HS-5 (cell line): ENCODE data around the gene ARMC9.

Experiments used
- DNase-seq: peaks from one replicate; pipeline ENCODE4 v3.0.0-alpha.2; 2012; ENCODE audit warnings: low read depth

The ARMC9 gene

DNA sequence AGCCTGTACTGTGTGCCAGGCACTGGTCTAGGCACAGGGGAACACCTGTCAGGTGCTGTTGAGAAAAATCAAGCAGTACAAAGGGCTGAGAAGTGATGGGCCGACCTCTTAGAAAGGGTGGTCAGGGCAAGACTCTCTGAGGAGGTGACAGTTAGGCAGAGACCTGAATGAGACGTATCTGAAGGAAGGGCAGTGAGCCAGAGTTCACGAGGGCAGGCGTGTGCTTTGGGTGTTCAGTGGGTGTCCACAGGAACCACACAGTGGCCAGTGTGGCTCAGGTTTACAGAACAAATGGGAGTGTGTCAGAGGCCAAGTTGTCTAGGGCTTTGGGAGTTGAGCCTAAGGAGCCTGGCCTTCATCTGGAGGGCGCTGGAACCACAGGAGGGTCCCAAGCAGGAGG, 6.2 kb downstream of the ARMC9 start:
- DNase-seq = no peak

DNA sequence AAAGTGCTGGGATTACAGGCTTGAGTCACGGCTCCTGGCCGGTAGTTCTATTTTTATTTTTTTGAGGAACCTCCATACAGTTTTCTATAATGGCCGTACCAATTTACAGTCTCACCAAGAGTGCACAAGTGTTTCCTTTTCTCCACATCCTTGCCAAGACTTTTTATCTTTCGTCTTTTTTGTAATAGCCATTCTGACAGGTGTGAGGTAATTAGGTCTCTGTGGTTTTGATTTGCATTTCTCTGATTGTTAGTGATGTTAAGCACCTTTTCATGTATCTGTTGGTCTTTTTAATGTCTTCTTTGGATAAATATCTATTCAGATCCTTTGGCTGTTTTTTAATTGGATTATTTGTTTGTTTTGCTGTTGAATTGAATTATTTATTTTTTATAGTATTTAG, 9.3 kb downstream of the ARMC9 start:
- no peak for DNase-seq

DNA sequence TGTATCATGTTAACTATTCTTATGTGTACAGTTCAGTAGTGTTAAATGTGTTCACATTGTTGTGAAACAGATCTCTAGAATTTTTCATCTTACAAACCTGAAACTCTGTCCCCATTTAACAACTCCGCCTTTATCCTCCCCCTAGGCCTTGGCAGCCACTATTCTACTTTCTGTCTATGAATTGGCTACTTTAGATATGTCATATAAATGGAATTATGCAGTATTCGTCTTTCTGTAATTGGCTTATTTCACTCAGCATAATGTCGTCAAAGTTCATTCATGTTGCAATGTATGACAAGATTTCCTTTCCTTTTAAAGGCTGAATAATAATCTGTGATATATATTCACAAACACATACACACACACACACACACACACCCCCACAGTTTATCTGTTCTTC, 12.4 kb downstream of the ARMC9 start:
- no peak for DNase-seq

DNA sequence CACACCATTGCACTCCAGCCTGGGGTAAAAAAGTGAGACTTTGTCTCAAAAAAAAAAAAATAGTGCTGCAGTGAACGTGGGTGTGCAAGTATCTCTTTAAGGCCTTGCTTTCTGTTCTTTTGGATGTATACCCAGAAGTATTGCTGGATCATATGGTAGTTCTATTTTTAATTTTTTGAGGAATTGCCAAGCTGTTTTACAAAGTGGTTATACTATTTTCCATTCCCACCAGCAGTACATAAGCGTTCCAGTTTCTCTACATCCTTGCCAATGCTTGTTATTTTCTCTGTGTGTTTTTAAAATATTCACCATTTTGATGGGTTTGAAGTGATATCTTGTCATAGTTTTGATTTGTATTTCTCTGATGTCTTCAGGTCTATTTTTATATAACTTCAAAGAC, 13.1 kb downstream of the ARMC9 start:
- DNase-seq = no peak

DNA sequence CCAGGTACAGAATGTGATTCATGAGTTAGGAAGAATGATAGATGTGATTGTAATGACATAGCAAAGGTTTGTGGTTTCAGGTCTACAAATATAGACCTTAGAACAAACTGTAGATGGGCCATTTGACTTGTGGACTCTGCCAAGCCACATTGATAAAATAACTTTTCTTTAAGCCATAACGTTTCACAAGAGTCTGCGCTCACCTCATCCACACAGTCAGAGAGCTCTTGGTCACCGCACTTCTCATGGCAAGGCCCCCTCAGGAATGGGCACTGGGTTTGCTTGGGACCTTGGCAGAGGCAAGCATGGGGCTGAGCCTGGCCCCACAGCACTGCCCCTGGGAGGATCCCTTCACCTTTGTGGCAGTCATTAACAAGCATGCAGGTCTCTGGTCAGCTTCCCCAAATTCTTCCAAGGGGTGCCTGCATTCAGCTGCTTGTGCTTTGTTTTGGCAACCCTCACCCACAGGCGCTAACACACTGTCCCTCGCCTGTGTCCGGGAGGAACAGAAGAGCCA, 14.0 kb downstream of the ARMC9 start:
- peak; percentile 22 for DNase-seq

DNA sequence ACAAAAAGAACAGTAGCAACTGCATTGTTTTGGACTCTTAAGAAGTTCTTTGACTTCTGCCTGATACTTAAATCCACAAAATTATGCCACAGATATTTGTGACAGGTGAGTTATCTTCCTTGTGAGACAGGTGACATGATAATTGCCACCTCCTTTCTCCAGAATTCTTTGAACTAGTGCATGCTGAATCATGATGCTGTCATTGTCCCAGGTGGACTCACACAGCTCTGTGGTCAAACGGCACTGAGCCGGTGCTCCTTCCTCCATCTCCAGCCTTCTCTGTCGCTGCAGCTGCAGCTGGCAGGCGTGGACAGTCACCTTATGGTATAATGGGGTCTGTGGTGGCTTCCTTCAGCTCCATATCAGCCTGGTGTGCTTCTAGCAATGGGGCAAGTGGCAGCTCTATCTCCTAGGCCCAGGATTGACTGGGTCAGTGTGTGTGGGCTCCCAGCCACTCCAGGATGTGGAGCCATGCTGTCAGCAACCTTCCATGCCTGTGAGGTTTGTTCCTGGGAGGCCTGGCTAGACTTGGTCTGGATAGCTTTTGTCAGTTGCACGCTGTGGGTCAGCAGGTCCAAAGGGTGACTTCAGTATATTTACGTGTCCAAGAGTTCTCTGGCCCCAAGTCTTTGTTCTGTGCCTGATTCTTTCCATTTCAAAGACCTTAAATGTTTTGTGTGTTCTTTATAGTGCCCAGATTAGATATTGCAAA, 15.7 kb downstream of the ARMC9 start:
- no peak for DNase-seq

DNA sequence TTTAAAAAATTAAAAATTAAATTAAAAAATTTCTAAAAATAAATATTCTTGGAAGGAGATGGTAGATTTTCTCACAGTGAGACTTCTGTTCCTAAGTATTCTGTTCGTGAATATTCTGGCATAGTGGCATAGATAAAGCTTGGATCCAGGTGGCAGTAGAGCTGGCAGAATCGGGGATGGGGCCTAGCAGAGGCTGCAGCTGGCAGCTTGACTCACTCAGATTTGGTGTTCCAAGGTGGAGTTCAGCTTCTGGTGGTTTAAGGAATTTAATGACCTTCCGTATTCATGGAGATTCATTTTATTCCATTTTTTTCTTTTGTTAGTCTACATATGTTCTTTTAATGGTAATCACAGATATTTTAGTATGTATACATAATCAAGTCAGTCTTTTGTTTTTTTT, 19.9 kb downstream of the ARMC9 start:
- DNase-seq = no peak

DNA sequence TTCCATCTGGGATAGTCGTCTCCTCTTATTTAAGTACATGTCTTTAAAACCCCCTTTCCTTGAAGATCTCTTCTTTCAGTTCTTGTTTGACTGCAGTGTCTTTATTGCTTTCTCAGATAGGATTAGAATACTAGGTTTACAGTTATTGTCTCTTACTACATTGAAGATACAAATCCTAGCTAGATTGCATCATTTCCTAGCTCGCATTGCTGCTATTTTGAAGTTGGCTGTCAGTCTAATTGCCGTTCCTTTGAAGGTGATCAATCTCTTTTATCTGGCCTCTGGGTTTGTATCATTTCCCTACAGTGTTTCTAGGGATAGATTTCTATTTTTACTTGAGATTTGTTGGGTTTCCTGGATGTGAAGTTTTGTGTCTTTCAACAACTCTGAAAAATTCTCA, 20.9 kb downstream of the ARMC9 start:
- DNase-seq = no peak

DNA sequence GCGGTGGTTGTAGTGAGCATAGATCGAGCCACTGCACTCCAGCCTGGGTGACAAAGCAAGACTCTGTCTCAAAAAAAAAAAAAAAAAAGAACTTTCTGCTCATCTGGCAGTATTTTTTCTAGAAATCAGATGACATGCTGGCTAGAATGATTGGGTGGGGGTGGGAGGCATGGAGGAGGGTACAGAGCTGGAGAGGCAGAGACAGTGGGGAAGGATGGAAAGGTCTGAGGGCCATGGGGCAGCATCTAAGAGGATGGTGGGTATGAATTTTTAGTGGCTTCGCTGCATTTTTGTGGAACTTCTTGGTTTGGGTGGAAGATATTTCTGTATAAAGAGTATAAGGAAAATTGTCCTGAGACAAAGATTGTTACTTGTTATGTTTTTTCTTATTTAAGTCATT, 23.3 kb downstream of the ARMC9 start:
- no peak for DNase-seq

DNA sequence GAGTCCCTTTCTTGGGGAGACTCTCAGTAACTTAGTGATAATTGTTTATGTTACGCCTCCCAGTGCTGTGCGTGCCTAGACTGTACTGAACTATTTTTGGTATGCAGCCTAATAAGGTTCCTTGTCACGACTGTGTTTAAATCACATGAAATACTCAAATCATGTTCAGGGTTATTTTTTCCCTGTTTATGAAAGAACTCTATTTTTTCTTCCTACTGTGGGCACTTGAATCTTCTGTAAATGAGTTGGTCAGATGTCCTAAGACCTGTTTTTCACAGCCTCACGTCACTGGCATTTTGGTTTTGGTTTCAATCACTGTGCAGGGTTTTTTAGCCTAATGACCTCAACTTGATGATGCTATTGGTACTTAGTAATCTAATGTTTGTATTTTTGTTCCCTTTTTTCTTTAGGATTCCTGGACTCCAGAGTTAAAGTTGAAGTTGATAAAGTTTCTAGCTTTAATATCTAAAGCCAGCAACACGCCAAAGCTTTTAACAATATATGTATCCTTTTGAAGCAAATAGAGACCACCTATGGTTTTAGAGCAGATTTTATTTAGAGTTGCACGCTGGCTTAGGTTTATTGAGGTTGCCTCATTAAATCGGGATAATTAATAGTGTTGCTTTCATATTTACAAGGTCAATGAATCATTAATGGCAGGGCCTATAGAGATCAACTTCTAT, 24.0 kb downstream of the ARMC9 start:
- DNase-seq = no peak

DNA sequence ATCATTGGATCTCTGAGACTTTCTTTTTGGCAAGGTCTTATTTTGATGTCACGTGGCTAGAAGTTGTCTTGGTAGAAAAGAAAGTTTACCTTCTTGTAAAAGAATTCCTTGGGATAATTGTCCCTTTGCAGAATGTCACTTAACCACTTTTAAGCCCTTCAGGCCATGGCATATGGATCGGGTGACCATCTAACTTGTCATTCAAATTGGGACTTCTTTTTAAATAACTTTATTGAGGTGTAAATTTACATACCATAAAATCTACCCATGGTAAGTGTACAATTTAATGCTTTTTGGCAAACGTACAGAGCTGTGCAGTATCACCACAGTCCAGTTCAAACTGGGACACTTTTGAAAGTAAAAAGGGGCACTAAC, 24.6 kb downstream of the ARMC9 start:
- DNase-seq = no peak

DNA sequence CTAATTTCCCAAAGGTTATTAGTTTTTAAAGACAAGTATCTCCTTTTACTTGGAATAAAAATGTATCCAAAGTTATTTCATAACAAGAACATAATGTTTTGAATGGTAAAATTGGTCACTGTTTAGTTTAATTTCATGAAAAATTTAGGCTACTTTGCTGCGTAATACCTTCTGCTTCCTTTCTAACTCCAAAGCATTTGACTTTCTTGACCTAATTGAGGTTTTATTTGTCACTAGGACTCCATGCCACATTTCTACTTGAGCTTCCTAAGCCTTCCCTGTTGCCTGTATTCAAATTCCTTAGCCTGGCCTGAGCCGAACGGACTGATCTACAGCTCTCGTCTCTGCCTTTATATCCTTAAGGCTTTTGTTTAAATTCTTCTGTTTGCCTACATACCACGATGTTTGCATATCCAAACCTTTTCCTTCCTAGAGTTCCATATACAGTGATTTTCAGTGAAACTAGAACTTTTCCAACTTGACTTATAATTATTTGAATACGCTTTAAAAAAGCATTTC, 25.1 kb downstream of the ARMC9 start:
- no peak for DNase-seq

DNA sequence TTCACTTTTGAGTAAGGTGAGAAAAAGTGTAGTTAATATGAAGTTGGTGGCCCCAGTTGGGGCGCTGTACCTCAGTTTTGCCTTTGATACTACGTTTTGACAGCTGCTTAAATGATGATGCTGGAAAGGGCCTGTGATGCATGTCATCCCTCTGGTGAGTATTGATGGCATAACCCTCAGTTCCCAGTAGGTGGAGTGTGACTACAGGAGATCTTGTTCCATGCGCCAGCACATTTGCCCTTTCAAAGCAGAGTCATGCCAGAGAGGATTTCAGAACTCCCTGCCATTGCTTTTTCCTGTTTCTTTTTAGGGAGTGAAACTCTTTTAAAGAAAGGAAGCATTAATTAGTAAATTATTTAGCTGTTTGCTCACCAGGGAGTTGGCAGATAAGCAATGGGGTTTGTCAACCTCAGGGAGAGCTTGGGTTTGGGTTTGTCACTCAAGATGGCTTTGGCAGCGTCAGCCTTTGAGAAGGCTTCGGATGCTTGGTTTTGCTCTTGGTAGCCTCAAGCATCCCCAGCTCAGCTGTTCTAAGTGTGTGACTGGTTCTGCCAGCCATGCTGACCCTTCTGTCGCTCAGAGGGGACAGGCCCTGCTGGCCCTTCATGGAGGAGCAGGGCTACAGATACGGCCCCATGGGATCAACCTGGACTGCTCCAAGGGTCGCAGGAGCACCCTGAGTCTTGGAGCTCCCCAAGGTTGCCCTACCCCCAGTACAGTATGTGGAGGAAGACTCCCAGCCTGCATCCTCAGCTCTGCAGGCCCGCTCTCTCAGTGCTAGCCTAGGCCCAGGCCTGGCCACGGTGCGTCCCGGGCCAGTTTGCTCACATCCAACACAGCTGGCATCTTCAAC, 29.1 kb downstream of the ARMC9 start:
- DNase-seq = peak; percentile 64

DNA sequence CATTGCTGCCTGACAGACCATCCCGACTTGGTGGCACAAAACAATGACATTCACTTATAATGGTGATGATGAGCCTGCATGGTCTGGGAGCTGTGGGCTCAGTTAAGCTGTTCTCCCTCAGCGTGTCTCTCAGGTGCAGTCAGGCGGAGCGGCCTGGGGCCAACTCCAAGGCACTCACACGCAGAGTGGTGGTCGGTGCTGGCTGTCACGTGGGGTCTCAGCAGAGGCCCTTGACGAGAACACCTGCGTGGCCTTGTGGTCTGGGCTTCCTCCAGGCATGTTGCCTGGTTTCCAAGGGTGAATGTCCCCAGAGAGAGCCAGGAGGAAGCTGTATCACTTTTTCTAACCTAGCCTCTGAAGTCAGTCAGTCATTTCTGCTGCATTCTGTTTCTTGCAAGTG, 29.8 kb downstream of the ARMC9 start:
- DNase-seq = no peak

DNA sequence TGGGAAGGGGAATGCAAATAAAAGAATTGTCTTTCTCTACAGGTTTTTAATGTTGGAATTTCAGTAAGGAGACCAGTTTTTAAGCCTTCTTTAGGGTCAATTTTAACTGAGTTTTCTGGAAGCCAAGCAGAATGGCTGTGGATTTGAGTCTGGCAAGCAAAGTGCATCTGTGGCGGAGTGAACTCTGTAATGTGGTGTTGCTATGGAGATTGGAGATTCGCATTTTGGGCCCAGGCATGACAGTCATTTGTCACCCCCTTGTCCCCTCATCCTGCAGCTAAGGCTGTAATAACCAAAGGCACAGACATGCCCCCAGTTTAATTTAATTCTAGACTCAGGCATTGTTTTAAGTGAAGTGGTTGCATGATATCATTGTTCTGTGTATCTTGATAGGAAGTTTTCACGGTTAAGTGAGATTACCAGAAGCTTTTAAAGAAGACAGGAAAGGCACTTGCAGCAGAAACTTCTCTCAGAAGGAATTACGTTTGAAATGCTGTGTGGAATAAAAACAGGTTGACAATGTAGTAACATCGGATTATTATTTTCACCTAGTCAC, 30.6 kb downstream of the ARMC9 start:
- no peak for DNase-seq

DNA sequence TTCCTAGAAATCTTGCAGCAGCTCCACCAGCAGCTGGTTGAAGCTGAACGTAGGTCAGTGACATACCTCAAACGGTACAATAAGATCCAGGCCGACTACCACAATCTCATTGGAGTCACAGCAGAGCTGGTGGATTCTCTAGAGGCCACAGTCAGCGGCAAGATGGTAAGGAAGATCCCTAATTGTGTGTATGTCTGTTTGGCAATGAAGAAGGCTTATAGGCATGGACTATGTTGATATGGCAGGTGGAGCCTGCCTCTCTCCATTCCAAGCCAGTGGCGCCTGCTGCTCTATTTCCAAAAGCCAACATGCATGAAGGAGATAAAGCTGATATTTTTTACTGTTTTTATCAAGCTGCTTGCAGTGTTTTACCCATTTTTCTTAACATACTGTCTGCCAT, 36.8 kb downstream of the ARMC9 start:
- DNase-seq = no peak

DNA sequence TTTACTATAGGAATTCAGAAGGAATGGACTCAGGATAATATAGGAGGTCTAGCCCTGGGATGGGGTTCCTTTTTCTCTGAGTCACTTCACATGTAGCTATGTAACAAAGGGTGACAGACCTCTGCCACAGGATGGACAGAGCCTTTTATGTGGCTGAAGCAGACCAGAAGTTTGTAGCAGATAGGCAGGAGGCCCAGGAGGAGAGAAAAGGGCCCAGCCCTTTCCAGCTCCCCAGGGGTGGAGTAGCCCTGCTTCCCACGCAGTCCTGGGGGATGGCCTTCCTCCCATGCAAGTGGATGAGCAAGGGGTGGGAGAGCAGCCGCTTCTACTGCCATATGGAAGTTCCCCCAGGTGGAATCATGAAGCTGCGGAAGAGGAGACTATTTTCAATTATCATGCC, 40.3 kb downstream of the ARMC9 start:
- DNase-seq = no peak

DNA sequence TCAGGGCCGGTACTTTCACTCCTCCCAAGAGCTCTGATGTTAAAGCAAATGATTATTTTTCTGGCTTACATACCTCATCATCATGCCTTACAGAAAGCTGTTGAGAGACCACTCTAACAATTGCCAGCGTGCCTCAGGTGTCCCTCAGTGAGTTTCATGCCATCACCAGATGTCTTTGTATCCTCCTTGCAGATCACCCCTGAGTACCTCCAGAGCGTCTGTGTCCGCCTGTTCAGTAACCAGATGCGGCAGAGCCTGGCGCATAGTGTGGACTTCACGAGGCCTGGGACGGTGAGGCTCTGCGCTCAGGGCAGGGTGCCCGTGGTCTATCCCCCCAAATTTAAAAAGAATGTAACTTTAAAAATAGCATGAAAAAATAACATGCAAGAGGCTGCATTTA, 41.3 kb downstream of the ARMC9 start:
- no peak for DNase-seq

DNA sequence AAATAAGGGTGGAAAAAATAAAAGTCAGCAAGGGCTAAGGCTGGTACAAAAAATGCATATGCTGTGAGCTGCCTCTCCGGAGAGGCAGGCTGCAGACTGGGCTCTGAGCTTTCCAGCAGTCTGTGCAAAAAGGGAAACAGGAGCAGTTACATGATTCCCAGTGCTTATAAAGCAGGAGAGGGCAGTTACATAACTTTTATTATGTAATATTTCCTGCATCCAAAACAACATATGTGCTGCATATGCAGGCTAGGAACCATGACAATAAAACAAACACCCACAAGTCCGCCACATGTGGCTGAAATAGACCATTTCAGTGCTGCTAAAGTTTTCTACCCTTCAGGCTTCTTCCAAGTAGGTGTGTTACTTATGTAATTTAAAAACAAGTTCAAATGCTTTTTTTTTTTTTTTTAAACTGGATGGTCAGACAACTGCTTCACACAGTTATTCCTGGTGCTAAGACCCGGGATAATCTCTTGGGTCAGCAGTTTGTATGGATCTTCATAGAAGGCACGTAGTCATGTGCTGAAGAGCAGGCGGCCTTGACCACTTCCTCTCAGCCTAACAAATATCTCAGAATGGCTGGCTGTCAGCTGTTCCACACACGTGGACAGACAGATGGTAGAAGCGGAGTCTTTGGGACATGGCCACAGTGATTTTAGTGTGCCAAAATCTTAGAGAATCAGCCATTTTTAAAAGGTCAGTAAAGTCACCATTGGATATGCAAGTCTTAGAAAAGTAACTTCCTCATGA, 43.5 kb downstream of the ARMC9 start:
- DNase-seq = peak; percentile 23

DNA sequence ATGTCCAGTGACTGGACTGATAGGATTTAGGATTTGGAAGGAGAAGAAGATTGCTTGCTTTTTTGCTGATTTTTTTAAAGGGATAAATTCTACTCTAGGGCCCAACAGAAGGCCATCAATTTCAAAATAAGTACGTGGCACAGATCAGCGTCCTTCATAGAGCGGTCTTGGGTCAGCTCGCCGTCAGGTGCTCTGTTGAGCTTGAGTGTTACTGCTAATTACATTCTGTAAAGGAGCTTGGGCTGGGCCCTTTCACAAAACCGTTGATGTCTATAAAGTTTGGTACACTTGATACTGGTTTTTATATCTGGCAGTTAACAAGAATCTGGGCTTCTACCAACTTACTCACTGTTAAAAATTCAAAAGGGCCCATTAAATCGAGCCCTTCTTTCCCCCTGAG, 45.4 kb downstream of the ARMC9 start:
- no peak for DNase-seq

DNA sequence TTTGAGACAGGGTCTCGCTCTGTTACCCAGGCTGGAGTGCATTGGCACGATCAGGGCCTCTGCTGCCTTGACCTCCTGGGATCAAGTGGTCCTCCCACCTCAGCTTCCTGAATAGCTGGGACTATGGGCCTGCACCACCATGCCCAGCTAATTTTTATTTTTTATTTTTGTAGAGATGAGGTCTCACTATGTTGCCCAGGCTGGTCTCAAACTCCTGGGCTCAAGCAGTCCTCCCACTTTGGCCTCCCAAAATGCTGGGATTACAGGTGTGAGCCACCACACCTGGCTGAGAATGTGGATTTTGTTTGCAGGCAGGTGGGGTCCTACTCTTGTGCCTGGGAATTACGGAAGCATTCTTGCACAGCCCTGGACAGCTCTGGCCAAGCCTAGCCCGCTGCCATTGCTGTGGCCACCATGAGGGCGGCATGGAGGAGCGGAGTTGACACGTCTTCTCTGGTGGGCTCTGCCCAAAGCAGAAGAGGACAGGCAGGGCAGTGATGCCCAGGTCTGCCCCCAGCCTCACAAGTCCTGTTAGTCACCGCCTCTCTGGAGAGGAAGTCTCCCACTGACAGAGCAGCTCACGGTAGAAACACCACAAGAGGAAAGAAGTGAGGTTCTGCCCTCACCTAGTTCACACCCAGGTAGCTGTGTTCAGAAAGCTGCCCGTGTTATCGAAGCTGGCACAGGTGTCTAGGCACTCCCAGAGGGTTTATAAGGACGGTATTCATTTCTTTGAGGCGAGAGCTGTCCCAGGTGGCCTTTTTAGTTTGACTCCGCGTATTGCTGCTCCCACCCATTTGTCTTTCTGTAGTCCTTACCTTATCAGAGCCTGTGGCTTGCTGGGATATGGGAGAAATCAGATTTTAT, 46.2 kb downstream of the ARMC9 start:
- DNase-seq = no peak
